IMR-90 (cell line): ENCODE data around the gene RNF17. TPM values are rescaled to one million over a fixed set of nuclear protein-coding genes. Genes with fewer than 3 reads are reported as not detected.
A peak's percentile ranks its signal among the peaks of the same experiment; 100 is the strongest.

Experiments used
- ATAC-seq: fragments of 200-7000 bp; cut with Tn5 transposase; 2 replicates; pipeline ENCODE4 v1.9.1; 2020; ENCODE audit warnings: low read depth, mild to moderate bottlenecking, moderate library complexity
- BruUV-seq: library from RNA; stranded (reverse); fragments of 400-500 nt; replicated peaks from 2 replicates; lab custom pipeline; 2021; lab: Mats Ljungman, UMichigan
- CTCF ChIA-PET: fragments of 300-600 bp; formaldehyde crosslinking; extraction: SDS; loops from one replicate; lab custom pipeline; 2021; ENCODE audit warnings: antibody characterized with exemption; lab: Yijun Ruan, JAX
- POLR2A ChIA-PET: fragments of 300-600 bp; sonication (Branson Sonifier 250); formaldehyde crosslinking; loops from one replicate; lab custom pipeline; 2022; ENCODE audit warnings: antibody characterized with exemption; ENCODE audit not compliant: unreplicated experiment; lab: Charles Lee
- DNase-seq: peaks from one replicate; pipeline ENCODE4 v3.0.0; 2013
- H2AFZ ChIP-seq: replicated peaks from 2 replicates; pipeline ENCODE3; 2013; ENCODE audit warnings: low read length, mild to moderate bottlenecking; ENCODE audit not compliant: poor library complexity
- H2AK5ac ChIP-seq: 2 replicates; pipeline ENCODE4 v1.6.1; 2013; ENCODE audit warnings: low read depth, low read length, inconsistent platforms
- H2AK9ac ChIP-seq: replicated peaks from 2 replicates; pipeline ENCODE3; 2013; ENCODE audit warnings: mild to moderate bottlenecking, low read depth, low read length, moderate library complexity; ENCODE audit not compliant: poor library complexity
- H2BK120ac ChIP-seq: 2 replicates; pipeline ENCODE4 v1.6.1; 2013; ENCODE audit warnings: low read depth, low read length, inconsistent platforms
- H2BK15ac ChIP-seq: 3 replicates; pipeline ENCODE4 v1.6.1; 2013; ENCODE audit warnings: low read depth, low read length, inconsistent platforms
- H2BK20ac ChIP-seq: 2 replicates; pipeline ENCODE4 v1.6.1; 2013; ENCODE audit warnings: low read depth, mild to moderate bottlenecking, inconsistent platforms, low read length, moderate library complexity
- H2BK5ac ChIP-seq: 2 replicates; pipeline ENCODE4 v1.6.1; 2013; ENCODE audit warnings: mild to moderate bottlenecking, low read depth, low read length, inconsistent platforms; ENCODE audit not compliant: poor library complexity, severe bottlenecking
- H3K14ac ChIP-seq: replicated peaks from 2 replicates; pipeline ENCODE4 v1.6.1; 2013; ENCODE audit warnings: low read depth, low read length, inconsistent platforms
- H3K18ac ChIP-seq: 2 replicates; pipeline ENCODE4 v1.6.1; 2013; ENCODE audit warnings: low read depth, low read length, control low read depth
- H3K23ac ChIP-seq: 2 replicates; pipeline ENCODE4 v1.6.1; 2013; ENCODE audit warnings: low read depth, low read length, inconsistent platforms
- H3K27ac ChIP-seq: 2 replicates; pipeline ENCODE4 v1.5.1; 2013; ENCODE audit warnings: mild to moderate bottlenecking, control low read depth, low read length; ENCODE audit not compliant: insufficient read depth
- H3K27me3 ChIP-seq: 2 replicates; pipeline ENCODE4 v1.6.1; 2013; ENCODE audit warnings: low read length; ENCODE audit not compliant: control insufficient read depth, insufficient read depth
- H3K36me3 ChIP-seq: 2 replicates; pipeline ENCODE4 v1.6.1; 2013; ENCODE audit warnings: low read length, mixed read lengths; ENCODE audit not compliant: control insufficient read depth, insufficient read depth
- H3K4ac ChIP-seq: 2 replicates; pipeline ENCODE4 v1.6.1; 2013; ENCODE audit warnings: low read depth, low read length, inconsistent platforms
- H3K4me1 ChIP-seq: 2 replicates; pipeline ENCODE4 v1.6.1; 2013; ENCODE audit warnings: low read length, mixed read lengths; ENCODE audit not compliant: control insufficient read depth, insufficient read depth
- H3K4me2 ChIP-seq: 2 replicates; pipeline ENCODE4 v1.6.1; 2013; ENCODE audit warnings: low read depth, mild to moderate bottlenecking, control low read depth, low read length, moderate library complexity
- H3K4me3 ChIP-seq: 2 replicates; pipeline ENCODE4 v1.5.1; 2013; ENCODE audit warnings: low read depth, mild to moderate bottlenecking, control low read depth, low read length, moderate library complexity; ENCODE audit not compliant: insufficient read depth
- H3K56ac ChIP-seq: 2 replicates; pipeline ENCODE4 v1.6.1; 2013; ENCODE audit warnings: low read length, inconsistent platforms; ENCODE audit not compliant: insufficient read depth; ENCODE audit errors: extremely low read depth
- H3K79me1 ChIP-seq, 2 experiments: 2 replicates each; pipeline ENCODE4 v1.6.1; 2013; ENCODE audit warnings: low read length in 2 of 2, inconsistent platforms in 1 of 2, low read depth in 1 of 2
- H3K9ac ChIP-seq: 2 replicates; pipeline ENCODE4 v1.6.1; 2013; ENCODE audit warnings: low read depth, low read length, control low read depth
- H3K9me1 ChIP-seq: 2 replicates; pipeline ENCODE4 v1.6.1; 2013; ENCODE audit warnings: low read length, inconsistent platforms; ENCODE audit not compliant: insufficient read depth
- H3K9me3 ChIP-seq: 2 replicates; pipeline ENCODE4 v1.6.1; 2013; ENCODE audit warnings: low read length; ENCODE audit not compliant: control insufficient read depth, insufficient read depth
- H4K20me1 ChIP-seq: 2 replicates; pipeline ENCODE4 v1.6.1; 2013; ENCODE audit warnings: low read length, inconsistent platforms; ENCODE audit not compliant: insufficient read depth
- H4K5ac ChIP-seq: 2 replicates; pipeline ENCODE4 v1.6.1; 2013; ENCODE audit warnings: mild to moderate bottlenecking, low read depth, low read length, control low read depth
- H4K8ac ChIP-seq, 2 experiments: 2 replicates each; pipeline ENCODE4 v1.6.1; 2013; ENCODE audit warnings: low read depth in 2 of 2, low read length in 2 of 2, control low read depth in 1 of 2, inconsistent platforms in 1 of 2
- H4K91ac ChIP-seq: 2 replicates; pipeline ENCODE4 v1.6.1; 2013; ENCODE audit warnings: low read depth, low read length, inconsistent platforms; ENCODE audit not compliant: insufficient read depth
- BHLHE40 ChIP-seq: fragments of 150-350 bp; IDR thresholded peaks from 2 replicates; pipeline ENCODE4 v1.6.1; 2016; ENCODE audit warnings: mild to moderate bottlenecking, low read depth, low read length
- CEBPB ChIP-seq: IDR thresholded peaks from 2 replicates; pipeline ENCODE4 v1.6.1; 2012; ENCODE audit warnings: low read depth, low read length, improper control_type of control experiment
- CHD1 ChIP-seq: IDR thresholded peaks from 2 replicates; pipeline ENCODE4 v1.6.1; 2012; ENCODE audit warnings: low read depth, low read length, improper control_type of control experiment
- CTCF ChIP-seq: conservative IDR thresholded peaks from 2 replicates; pipeline ENCODE4 v1.5.1; 2012; ENCODE audit warnings: mild to moderate bottlenecking, low read depth, low read length, improper control_type of control experiment
- ELK1 ChIP-seq: fragments of 150-350 bp; IDR thresholded peaks from 2 replicates; pipeline ENCODE4 v1.6.1; 2016; ENCODE audit warnings: low read depth, mild to moderate bottlenecking, low read length, moderate library complexity, borderline replicate concordance
- FOS ChIP-seq: fragments of 150-350 bp; IDR thresholded peaks from 2 replicates; pipeline ENCODE4 v1.6.1; 2016; ENCODE audit warnings: low read depth, low read length
- MAFK ChIP-seq: IDR thresholded peaks from 2 replicates; pipeline ENCODE4 v1.6.1; 2012; ENCODE audit warnings: low read depth, low read length, improper control_type of control experiment
- MAZ ChIP-seq: IDR thresholded peaks from 2 replicates; pipeline ENCODE4 v1.6.1; 2012; ENCODE audit warnings: low read depth, mild to moderate bottlenecking, low read length, improper control_type of control experiment, moderate library complexity, borderline replicate concordance
- MXI1 ChIP-seq: IDR thresholded peaks from 2 replicates; pipeline ENCODE4 v1.6.1; 2012; ENCODE audit warnings: low read depth, mild to moderate bottlenecking, low read length, moderate library complexity, borderline replicate concordance
- NFE2L2 ChIP-seq: fragments of 150-350 bp; IDR thresholded peaks from 2 replicates; pipeline ENCODE4 v1.6.1; 2016; ENCODE audit warnings: low read depth, mild to moderate bottlenecking, low read length
- POLR2A ChIP-seq: IDR thresholded peaks from 2 replicates; pipeline ENCODE4 v1.6.1; 2012; ENCODE audit warnings: mild to moderate bottlenecking, low read depth, low read length
- RCOR1 ChIP-seq: IDR thresholded peaks from 2 replicates; pipeline ENCODE4 v1.6.1; 2012; ENCODE audit warnings: mild to moderate bottlenecking, low read length, improper control_type of control experiment; ENCODE audit not compliant: insufficient replicate concordance
- RFX5 ChIP-seq: IDR thresholded peaks from 2 replicates; pipeline ENCODE4 v1.8.0; 2012; ENCODE audit warnings: low read depth, mild to moderate bottlenecking, low read length, moderate library complexity
- SMC3 ChIP-seq: fragments of 150-350 bp; IDR thresholded peaks from 2 replicates; pipeline ENCODE4 v1.6.1; 2016; ENCODE audit warnings: low read depth, mild to moderate bottlenecking, antibody characterized with exemption, low read length, moderate library complexity
- USF2 ChIP-seq: fragments of 150-350 bp; IDR thresholded peaks from 2 replicates; pipeline ENCODE4 v1.6.1; 2017; ENCODE audit warnings: mild to moderate bottlenecking, antibody characterized with exemption, low read length, low read depth
- whole genome bisulfite sequencing, 2 experiments: methylation state at CpG; one replicate each; pipeline versions ENCODE4 v1.1.5 to v1.1.7; 2013; ENCODE audit warnings: missing lambda C conversion rate in 2 of 2; ENCODE audit not compliant: insufficient read length in 1 of 2; ENCODE audit errors: extremely low coverage in 2 of 2; 5-methylcytosine and 5-hydroxymethylcytosine counted together
- dilution Hi-C: fragments of 300-500 bp; cut with HindIII; formaldehyde crosslinking; loops from one replicate; pipeline ENCODE4 v1.14.3; 2018; ENCODE audit warnings: low sequenced_read_pairs; ENCODE audit not compliant: unreplicated experiment
- in situ Hi-C: fragments of 300-500 bp; cut with MboI; formaldehyde crosslinking; loops from 3 replicates; pipeline ENCODE4 v1.14.3; 2019; ENCODE audit warnings: low sequenced_read_pairs, inconsistent platforms, mixed read lengths
- intact Hi-C: fragments of 100-400 bp; cut with micrococcal nuclease; formaldehyde crosslinking; loops from 2 replicates; pipeline ENCODE4 v1.10.0; 2022
- polyA plus RNA-seq, 3 experiments: library from polyadenylated mRNA; depleted of rRNA; stranded (reverse); fragments of >200 nt; gene quantifications; 2 replicates each; pipeline ENCODE4 v1.2.3, GENCODE V29; 2012; ENCODE audit warnings: low replicate concordance in 1 of 3
- total RNA-seq: library from RNA; depleted of rRNA; stranded (reverse); fragments of >200 nt; gene quantifications from 2 replicates; pipeline ENCODE4 v1.2.3, GENCODE V29; 2012

RNF17 gene
- total and polyA plus RNA-seq, 2 of the 4 experiments (the other 2 are of a cell fraction) = 0.03 to 0.18 TPM

GRCh38 chr13:24738366-24738847 is 25.6 kb upstream of the RNF17 start:
- H2BK120ac ChIP-seq = no peak overlapping the region
- TF ChIP-seq POLR2A = no peak
- TF ChIP-seq FOS = no peak
- TF ChIP-seq ELK1 = no peak
- no peak for TF ChIP-seq NFE2L2
- no peak for TF ChIP-seq MAFK
- no peak for TF ChIP-seq RCOR1
- no peak for TF ChIP-seq CEBPB
- no peak for TF ChIP-seq CTCF
- TF ChIP-seq USF2 = no peak
- no peak for TF ChIP-seq MXI1
- TF ChIP-seq BHLHE40 = no peak
- TF ChIP-seq CHD1 = no peak
- TF ChIP-seq MAZ = no peak
- TF ChIP-seq SMC3 = no peak
- no peak for TF ChIP-seq RFX5
- no peak overlapping the region for H3K27ac ChIP-seq
- intact Hi-C loops = no loop called here
- dilution Hi-C loops = no loop called here
- no peak overlapping the region for H4K5ac ChIP-seq
- no peak overlapping the region for H2BK5ac ChIP-seq
- ChIA-PET CTCF (no interaction called here), POLR2A (no interaction called here)
- no peak overlapping the region for H3K56ac ChIP-seq
- no TSS peak for BruUV-seq
- no peak for DNase-seq
- no CpG with 5 or more reads among the region's 5 CpGs for WGBS, 2 experiments
- no peak overlapping the region for H3K4me2 ChIP-seq
- H3K23ac ChIP-seq = no peak overlapping the region
- H2AK5ac ChIP-seq = no peak overlapping the region
- H2BK15ac ChIP-seq = no peak overlapping the region
- no peaks in the 10 kb centered on the region for H3K4me1 ChIP-seq
- no peaks in the 10 kb centered on the region for H3K79me1 ChIP-seq
- no peaks in the 10 kb centered on the region; the same call in 1 of the 2 replicates for H3K27me3 ChIP-seq
- no peak overlapping the region for H3K9ac ChIP-seq
- no peaks in the 10 kb centered on the region for H3K36me3 ChIP-seq
- no peak overlapping the region for H2AK9ac ChIP-seq
- H4K8ac ChIP-seq = no peak overlapping the region
- no peak overlapping the region for H4K91ac ChIP-seq
- no peak overlapping the region for H3K18ac ChIP-seq
- no peak overlapping the region for H3K4me3 ChIP-seq
- no peak overlapping the region for H2BK20ac ChIP-seq
- H3K14ac ChIP-seq = no peak overlapping the region
- no peak for ATAC-seq
- H3K9me1 ChIP-seq = no peaks in the 10 kb centered on the region
- no peak overlapping the region for H3K4ac ChIP-seq
- in situ Hi-C loops = no loop called here
- H2AFZ ChIP-seq = peak overlapping the region; percentile 21
- no peaks in the 10 kb centered on the region for H4K20me1 ChIP-seq
- H3K9me3 ChIP-seq = no peaks in the 10 kb centered on the region
